D721Med (cell line): Measurements from ENCODE around the gene ANKRD28.

Experiments used
- DNase-seq: peaks from one replicate; pipeline ENCODE4 v3.0.0; 2011; ENCODE audit warnings: low spot score; ENCODE audit not compliant: insufficient read length
- FAIRE-seq: peaks from 2 replicates; lab custom pipeline; 2011; peaks lifted over from hg19 to GRCh38; lab: Jason Lieb, UNC
- CTCF ChIP-seq: IDR thresholded peaks from 2 replicates; pipeline ENCODE4 v1.5.1; 2012; ENCODE audit warnings: mild to moderate bottlenecking, control low read depth; ENCODE audit not compliant: insufficient read depth; ENCODE audit errors: missing control alignments

The ANKRD28 gene

GRCh38 chr3:15831927-15832326 lies 34.1 kb upstream of the ANKRD28 start:
- no peak for FAIRE-seq
- no peak for TF ChIP-seq CTCF
- DNase-seq: no peak

GRCh38 chr3:15825016-15825415 lies 27.2 kb upstream of the ANKRD28 start:
- FAIRE-seq (no peak), DNase-seq (no peak)
- TF ChIP-seq CTCF: no peak

GRCh38 chr3:15823092-15823491 lies 25.3 kb upstream of the ANKRD28 start:
- no peak for FAIRE-seq
- no peak for TF ChIP-seq CTCF
- no peak for DNase-seq

GRCh38 chr3:15822281-15822680 lies 24.5 kb upstream of the ANKRD28 start:
- FAIRE-seq: no peak
- no peak for DNase-seq
- TF ChIP-seq CTCF: no peak

GRCh38 chr3:15820911-15821310 lies 23.1 kb upstream of the ANKRD28 start:
- peak; percentile 25 for FAIRE-seq
- no peak for TF ChIP-seq CTCF
- no peak for DNase-seq

- FAIRE-seq: no peak
- no peak for TF ChIP-seq CTCF
- DNase-seq: no peak
Measured at GRCh38 chr3:15819576-15819975, 21.8 kb upstream of the ANKRD28 start.

- FAIRE-seq: no peak
- no peak for TF ChIP-seq CTCF
- no peak for DNase-seq
Measured at GRCh38 chr3:15819043-15819442, 21.3 kb upstream of the ANKRD28 start.
